Activated CD4-positive, CD25-positive, alpha-beta regulatory T cell treated with anti-CD3 and anti-CD28 coated beads, Interleukin-2, amount 50 U/mL, for 72 hours (primary cell): Measurements from ENCODE around the gene KLHL4.
"Not testable (repeated sequence)": the region's sequence is repeated elsewhere in the genome, so short reads cannot be mapped to it uniquely, and the experiment has no call there.

ENCODE experiments used
- DNase-seq: peaks from one replicate; pipeline ENCODE4 v3.0.0; 2021

The KLHL4 gene

GRCh38 chrX:87664381-87664780 is 146.8 kb downstream of the KLHL4 start:
- DNase-seq, result no peak

GRCh38 chrX:87679849-87680248 is 162.2 kb downstream of the KLHL4 start:
- no peak for DNase-seq

GRCh38 chrX:87687703-87688102 is 170.1 kb downstream of the KLHL4 start:
- no peak for DNase-seq

GRCh38 chrX:87688113-87688748 is 170.6 kb downstream of the KLHL4 start:
- DNase-seq, result not testable (repeated sequence)

GRCh38 chrX:87689218-87689617 is 171.6 kb downstream of the KLHL4 start:
- DNase-seq, result not testable (repeated sequence)

- DNase-seq, result no peak
Measured at GRCh38 chrX:87693204-87693603, 175.6 kb downstream of the KLHL4 start.

GRCh38 chrX:87697409-87697808 is 179.8 kb downstream of the KLHL4 start:
- no peak for DNase-seq

GRCh38 chrX:87702795-87703194 is 185.2 kb downstream of the KLHL4 start:
- DNase-seq, result no peak

- not testable (repeated sequence) for DNase-seq
Measured at GRCh38 chrX:87703469-87703868, 185.9 kb downstream of the KLHL4 start.

- no peak for DNase-seq
Measured at GRCh38 chrX:87706134-87706533, 188.5 kb downstream of the KLHL4 start.

GRCh38 chrX:87710580-87710979 is 193.0 kb downstream of the KLHL4 start:
- no peak for DNase-seq
